H9 (cell line): ENCODE results near the gene ATP8A1. TPM values are rescaled to one million over a fixed set of nuclear protein-coding genes. Genes with fewer than 3 reads are reported as not detected.

ENCODE experiments used
- DNase-seq: peaks from one replicate; pipeline ENCODE4 v3.0.0-alpha.2; 2017
- H2AFZ ChIP-seq: one replicate; pipeline ENCODE4 v1.6.1; 2013; ENCODE audit warnings: mild to moderate bottlenecking, low read length, control low read depth, moderate library complexity
- H2AK5ac ChIP-seq: 2 replicates; pipeline ENCODE4 v1.6.1; 2013; ENCODE audit warnings: low read length, control low read depth, mixed read lengths; ENCODE audit not compliant: insufficient read length
- H2BK120ac ChIP-seq: one replicate; pipeline ENCODE4 v1.6.1; 2013; ENCODE audit warnings: low read depth, mild to moderate bottlenecking, low read length, control low read depth, inconsistent platforms; ENCODE audit not compliant: poor library complexity, severe bottlenecking
- H2BK12ac ChIP-seq: 2 replicates; pipeline ENCODE4 v1.6.1; 2013; ENCODE audit warnings: low read length, control low read depth, mixed read lengths, low read depth; ENCODE audit not compliant: insufficient read length
- H2BK15ac ChIP-seq: 2 replicates; pipeline ENCODE4 v1.6.1; 2013; ENCODE audit warnings: low read depth, low read length, control low read depth
- H2BK20ac ChIP-seq: one replicate; pipeline ENCODE4 v1.6.1; 2013; ENCODE audit warnings: low read depth, mild to moderate bottlenecking, low read length, control low read depth, inconsistent platforms; ENCODE audit not compliant: poor library complexity, severe bottlenecking
- H2BK5ac ChIP-seq: 2 replicates; pipeline ENCODE4 v1.6.1; 2013; ENCODE audit warnings: low read length, control low read depth, mixed read lengths; ENCODE audit not compliant: insufficient read length
- H3K14ac ChIP-seq: 2 replicates; pipeline ENCODE4 v1.6.1; 2013; ENCODE audit warnings: low read length, control low read depth; ENCODE audit not compliant: insufficient read depth
- H3K18ac ChIP-seq: 2 replicates; pipeline ENCODE4 v1.6.1; 2013; ENCODE audit warnings: low read depth, mild to moderate bottlenecking, mixed read lengths, low read length, control low read depth; ENCODE audit not compliant: insufficient read length
- H3K23ac ChIP-seq: 2 replicates; pipeline ENCODE4 v1.6.1; 2013; ENCODE audit warnings: low read length, control low read depth, mixed read lengths, low read depth; ENCODE audit not compliant: insufficient read length
- H3K23me2 ChIP-seq: 2 replicates; pipeline ENCODE4 v1.6.1; 2013; ENCODE audit warnings: low read depth, mild to moderate bottlenecking, mixed read lengths, low read length, control low read depth; ENCODE audit not compliant: insufficient read length, poor library complexity, severe bottlenecking
- H3K27ac ChIP-seq: 2 replicates; pipeline ENCODE4 v1.5.1; 2013; ENCODE audit warnings: low read length, control low read depth, mixed read lengths, low read depth; ENCODE audit not compliant: insufficient read length
- H3K27me3 ChIP-seq: 2 replicates; pipeline ENCODE4 v1.6.1; 2013; ENCODE audit warnings: low read length, control low read depth, inconsistent platforms; ENCODE audit not compliant: insufficient read depth
- H3K4ac ChIP-seq: 2 replicates; pipeline ENCODE4 v1.6.1; 2013; ENCODE audit warnings: low read depth, mild to moderate bottlenecking, control low read depth, inconsistent platforms, low read length, moderate library complexity
- H3K4me1 ChIP-seq: 2 replicates; pipeline ENCODE4 v1.6.1; 2013; ENCODE audit warnings: low read length, control low read depth, inconsistent platforms; ENCODE audit not compliant: insufficient read depth
- H3K4me2 ChIP-seq: 2 replicates; pipeline ENCODE4 v1.6.1; 2013; ENCODE audit warnings: low read length, control low read depth, mixed read lengths; ENCODE audit not compliant: insufficient read length, insufficient read depth
- H3K56ac ChIP-seq: 2 replicates; pipeline ENCODE4 v1.6.1; 2013; ENCODE audit warnings: low read depth, mild to moderate bottlenecking, mixed read lengths, low read length, control low read depth; ENCODE audit not compliant: insufficient read length
- H3K79me1 ChIP-seq: 2 replicates; pipeline ENCODE4 v1.6.1; 2013; ENCODE audit warnings: low read depth, mild to moderate bottlenecking, moderate library complexity, low read length, control low read depth, inconsistent platforms; ENCODE audit not compliant: insufficient read depth, poor library complexity, severe bottlenecking
- H3K79me2 ChIP-seq: 2 replicates; pipeline ENCODE4 v1.6.1; 2013; ENCODE audit warnings: low read length, control low read depth, inconsistent platforms; ENCODE audit not compliant: insufficient read depth
- H3K9ac ChIP-seq: 2 replicates; pipeline ENCODE4 v1.6.1; 2013; ENCODE audit warnings: low read length, control low read depth, mixed read lengths; ENCODE audit not compliant: insufficient read length; ENCODE audit errors: extremely low read depth
- H3K9me3 ChIP-seq: one replicate; pipeline ENCODE4 v1.6.1; 2013; ENCODE audit warnings: low read depth, low read length, inconsistent platforms; ENCODE audit not compliant: control insufficient read depth
- H3T11ph ChIP-seq: one replicate; pipeline ENCODE4 v1.6.1; 2013; ENCODE audit warnings: mild to moderate bottlenecking, low read length, control low read depth, inconsistent platforms
- H4K20me1 ChIP-seq: one replicate; pipeline ENCODE4 v1.6.1; 2013; ENCODE audit not compliant: control insufficient read depth, insufficient read length, insufficient read depth
- H4K5ac ChIP-seq: 2 replicates; pipeline ENCODE4 v1.6.1; 2013; ENCODE audit warnings: low read depth, mild to moderate bottlenecking, mixed read lengths, low read length, control low read depth; ENCODE audit not compliant: insufficient read length
- H4K8ac ChIP-seq: replicated peaks from 2 replicates; pipeline ENCODE4 v1.6.1; 2013; ENCODE audit warnings: low read length, control low read depth, mixed read lengths, low read depth; ENCODE audit not compliant: insufficient read length
- H4K91ac ChIP-seq: 2 replicates; pipeline ENCODE4 v1.6.1; 2013; ENCODE audit warnings: low read depth, mild to moderate bottlenecking, moderate library complexity, mixed read lengths, low read length, control low read depth; ENCODE audit not compliant: insufficient read length
- H3K27ac Mint-ChIP-seq, 3 experiments: 2 replicates in 2 of 3; 3 replicates in 1 of 3; pipeline ENCODE4 v1.8.0; 2020 to 2021; ENCODE audit warnings: mixed read lengths in 3 of 3, mild to moderate bottlenecking in 1 of 3, moderate library complexity in 1 of 3
- H3K27me3 Mint-ChIP-seq: 2 replicates; pipeline ENCODE4 v1.8.0; 2021; ENCODE audit warnings: low read depth, mild to moderate bottlenecking, moderate library complexity, mixed read lengths
- H3K36me3 Mint-ChIP-seq, 3 experiments: 2 replicates in 2 of 3; 3 replicates in 1 of 3; pipeline ENCODE4 v1.8.0; 2020 to 2021; ENCODE audit warnings: low read depth in 3 of 3, mixed read lengths in 3 of 3; ENCODE audit not compliant: insufficient read depth in 1 of 3
- H3K4me1 Mint-ChIP-seq, 2 experiments: 2 replicates each; pipeline ENCODE4 v1.8.0; 2020; ENCODE audit warnings: mixed read lengths in 2 of 2
- H3K4me3 Mint-ChIP-seq, 2 experiments: 2 replicates in 1 of 2; 3 replicates in 1 of 2; pipeline ENCODE4 v1.8.0; 2020 to 2021; ENCODE audit warnings: mild to moderate bottlenecking in 2 of 2, mixed read lengths in 2 of 2, moderate library complexity in 1 of 2
- H3K9me3 Mint-ChIP-seq, 2 experiments: 2 replicates in 1 of 2; 3 replicates in 1 of 2; pipeline ENCODE4 v1.8.0; 2020; ENCODE audit warnings: mild to moderate bottlenecking in 2 of 2, mixed read lengths in 2 of 2, moderate library complexity in 1 of 2
- WGBS: extraction: QIAGEN DNeasy Blood & Tissue Kit; methylation state at CpG from one replicate; pipeline ENCODE4 v1.1.7; 2013; ENCODE audit warnings: missing lambda C conversion rate, low lambda C conversion rate, mixed read lengths; ENCODE audit not compliant: insufficient read length; ENCODE audit errors: extremely low coverage; 5-methylcytosine and 5-hydroxymethylcytosine counted together
- total RNA-seq: library from RNA; stranded (reverse); gene quantifications from 2 replicates; pipeline ENCODE4 v1.2.1, GENCODE V29; 2021
- TF ChIP-seq, protein P1 (sequence below): fragments of 200-600 bp; sonication (generic); conservative IDR thresholded peaks from 3 replicates; pipeline ENCODE4 v1.8.0; 2021; ENCODE audit warnings: antibody characterized with exemption, mild to moderate bottlenecking

ATP8A1 gene
- total RNA-seq, 1 experiment from 2014 or later = 5.1 TPM

DNA sequence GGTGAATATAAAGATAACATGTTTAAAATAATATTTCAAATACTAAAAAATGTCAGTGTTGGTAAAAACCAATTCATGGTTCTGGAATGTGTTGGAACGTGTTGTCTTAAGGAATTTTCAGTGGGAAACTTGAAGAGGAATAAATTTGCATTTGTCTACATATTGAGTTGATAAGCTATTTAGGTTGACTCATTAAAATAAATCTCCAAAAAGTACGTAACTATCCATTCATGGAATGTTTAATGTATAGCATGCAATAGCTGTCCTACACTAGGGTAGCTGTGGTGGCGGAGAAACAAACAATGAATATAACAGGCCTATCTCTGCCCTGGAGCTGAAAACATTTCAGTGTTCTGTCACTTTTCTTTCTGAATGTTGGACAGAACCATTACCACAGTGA, 239.4 kb downstream of the ATP8A1 start:
- H4K91ac ChIP-seq = no peak overlapping the region

More for the DNA sequence above, 239.4 kb downstream of the ATP8A1 start:
- H2AFZ ChIP-seq = no peak overlapping the region
- no peak overlapping the region for H3K4ac ChIP-seq
- Mint-ChIP-seq H3K9me3 (no peaks in the 10 kb centered on the region), H3K36me3 (peaks cover 7 to 11% (median 7%) of the 10 kb centered on the region in 3 experiments; a peak in 5 of 7 replicates), H3K27ac (no peak overlapping the region), H3K27me3 (peaks cover 31% of the 10 kb centered on the region), H3K4me1 (peaks cover 19% of the 10 kb centered on the region in 2 experiments), H3K4me3 (no peak overlapping the region)
- H3K14ac ChIP-seq = no peak overlapping the region
- TF ChIP-seq, protein P1, sequence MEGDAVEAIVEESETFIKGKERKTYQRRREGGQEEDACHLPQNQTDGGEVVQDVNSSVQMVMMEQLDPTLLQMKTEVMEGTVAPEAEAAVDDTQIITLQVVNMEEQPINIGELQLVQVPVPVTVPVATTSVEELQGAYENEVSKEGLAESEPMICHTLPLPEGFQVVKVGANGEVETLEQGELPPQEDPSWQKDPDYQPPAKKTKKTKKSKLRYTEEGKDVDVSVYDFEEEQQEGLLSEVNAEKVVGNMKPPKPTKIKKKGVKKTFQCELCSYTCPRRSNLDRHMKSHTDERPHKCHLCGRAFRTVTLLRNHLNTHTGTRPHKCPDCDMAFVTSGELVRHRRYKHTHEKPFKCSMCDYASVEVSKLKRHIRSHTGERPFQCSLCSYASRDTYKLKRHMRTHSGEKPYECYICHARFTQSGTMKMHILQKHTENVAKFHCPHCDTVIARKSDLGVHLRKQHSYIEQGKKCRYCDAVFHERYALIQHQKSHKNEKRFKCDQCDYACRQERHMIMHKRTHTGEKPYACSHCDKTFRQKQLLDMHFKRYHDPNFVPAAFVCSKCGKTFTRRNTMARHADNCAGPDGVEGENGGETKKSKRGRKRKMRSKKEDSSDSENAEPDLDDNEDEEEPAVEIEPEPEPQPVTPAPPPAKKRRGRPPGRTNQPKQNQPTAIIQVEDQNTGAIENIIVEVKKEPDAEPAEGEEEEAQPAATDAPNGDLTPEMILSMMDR = no peak
- H3K4me1 ChIP-seq = no peaks in the 10 kb centered on the region; the same call in 1 of the 2 replicates
- H3K27ac ChIP-seq = no peak overlapping the region
- H3T11ph ChIP-seq = no peak overlapping the region
- H3K18ac ChIP-seq = no peak overlapping the region
- WGBS = no CpG with 5 or more reads among the region's 3 CpGs
- H2AK5ac ChIP-seq = no peak overlapping the region
- no peak overlapping the region for H4K5ac ChIP-seq
- no peak overlapping the region for H2BK12ac ChIP-seq
- H3K79me2 ChIP-seq = no peaks in the 10 kb centered on the region
- H3K79me1 ChIP-seq = no peaks in the 10 kb centered on the region
- no peaks in the 10 kb centered on the region for H3K27me3 ChIP-seq
- DNase-seq = no peak
- no peaks in the 10 kb centered on the region for H3K23me2 ChIP-seq
- H3K23ac ChIP-seq = no peak overlapping the region
- H3K9me3 ChIP-seq = no peaks in the 10 kb centered on the region
- no peak overlapping the region for H2BK120ac ChIP-seq
- H3K4me2 ChIP-seq = no peak overlapping the region
- H4K20me1 ChIP-seq = no peaks in the 10 kb centered on the region
- no peak overlapping the region for H2BK20ac ChIP-seq
- H3K9ac ChIP-seq = no peak overlapping the region
- no peak overlapping the region for H3K56ac ChIP-seq
- no peak overlapping the region for H4K8ac ChIP-seq
- no peak overlapping the region for H2BK5ac ChIP-seq
- H2BK15ac ChIP-seq = no peak overlapping the region
